ENCODE data around the gene ME1.

DNA sequence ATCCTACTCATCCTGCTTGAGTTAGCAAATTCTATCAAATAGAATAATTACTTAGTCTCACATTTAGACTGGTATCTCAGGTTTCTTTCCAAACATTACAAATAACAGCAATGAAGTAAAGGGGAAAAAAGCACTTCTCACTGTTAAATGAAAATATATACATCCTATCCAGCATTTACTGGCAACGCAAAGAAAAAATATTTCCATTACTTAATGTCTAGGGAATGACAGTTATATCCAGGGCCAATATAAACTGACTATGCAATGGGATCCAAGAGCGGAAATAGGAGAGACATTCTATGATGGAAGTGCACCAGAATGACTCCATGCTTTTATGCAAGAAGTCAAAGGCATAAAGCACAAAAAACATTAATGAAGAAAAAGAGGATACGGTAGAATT lies 60.3 kb downstream of the ME1 start:
- TF ChIP-seq, protein P1, sequence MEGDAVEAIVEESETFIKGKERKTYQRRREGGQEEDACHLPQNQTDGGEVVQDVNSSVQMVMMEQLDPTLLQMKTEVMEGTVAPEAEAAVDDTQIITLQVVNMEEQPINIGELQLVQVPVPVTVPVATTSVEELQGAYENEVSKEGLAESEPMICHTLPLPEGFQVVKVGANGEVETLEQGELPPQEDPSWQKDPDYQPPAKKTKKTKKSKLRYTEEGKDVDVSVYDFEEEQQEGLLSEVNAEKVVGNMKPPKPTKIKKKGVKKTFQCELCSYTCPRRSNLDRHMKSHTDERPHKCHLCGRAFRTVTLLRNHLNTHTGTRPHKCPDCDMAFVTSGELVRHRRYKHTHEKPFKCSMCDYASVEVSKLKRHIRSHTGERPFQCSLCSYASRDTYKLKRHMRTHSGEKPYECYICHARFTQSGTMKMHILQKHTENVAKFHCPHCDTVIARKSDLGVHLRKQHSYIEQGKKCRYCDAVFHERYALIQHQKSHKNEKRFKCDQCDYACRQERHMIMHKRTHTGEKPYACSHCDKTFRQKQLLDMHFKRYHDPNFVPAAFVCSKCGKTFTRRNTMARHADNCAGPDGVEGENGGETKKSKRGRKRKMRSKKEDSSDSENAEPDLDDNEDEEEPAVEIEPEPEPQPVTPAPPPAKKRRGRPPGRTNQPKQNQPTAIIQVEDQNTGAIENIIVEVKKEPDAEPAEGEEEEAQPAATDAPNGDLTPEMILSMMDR (IDR thresholded peaks at IDR 0.05) = no peak
- TF ChIP-seq POLR2AphosphoS5 (IDR thresholded peaks at IDR 0.05) = no peak
- no peak for TF ChIP-seq POLR2A (IDR thresholded peaks at IDR 0.05)
- TF ChIP-seq EP300 (IDR thresholded peaks at IDR 0.05) = no peak

Measured in stomach (tissue), 4 donors.